GM20000 (cell line): ENCODE data around the gene SLC6A19.

ENCODE experiments used
- DNase-seq: peaks from one replicate; pipeline ENCODE4 v3.0.0; 2012; ENCODE audit warnings: low spot score
- TF ChIP-seq, protein P1 (sequence below): IDR thresholded peaks from 2 replicates; pipeline ENCODE4 v1.5.1; 2012; ENCODE audit warnings: mild to moderate bottlenecking, control low read depth; ENCODE audit errors: extremely low read depth, missing control alignments

Gene SLC6A19

GRCh38 chr5:1274471-1274870, 73.1 kb downstream of the SLC6A19 start:
- TF ChIP-seq, protein P1, sequence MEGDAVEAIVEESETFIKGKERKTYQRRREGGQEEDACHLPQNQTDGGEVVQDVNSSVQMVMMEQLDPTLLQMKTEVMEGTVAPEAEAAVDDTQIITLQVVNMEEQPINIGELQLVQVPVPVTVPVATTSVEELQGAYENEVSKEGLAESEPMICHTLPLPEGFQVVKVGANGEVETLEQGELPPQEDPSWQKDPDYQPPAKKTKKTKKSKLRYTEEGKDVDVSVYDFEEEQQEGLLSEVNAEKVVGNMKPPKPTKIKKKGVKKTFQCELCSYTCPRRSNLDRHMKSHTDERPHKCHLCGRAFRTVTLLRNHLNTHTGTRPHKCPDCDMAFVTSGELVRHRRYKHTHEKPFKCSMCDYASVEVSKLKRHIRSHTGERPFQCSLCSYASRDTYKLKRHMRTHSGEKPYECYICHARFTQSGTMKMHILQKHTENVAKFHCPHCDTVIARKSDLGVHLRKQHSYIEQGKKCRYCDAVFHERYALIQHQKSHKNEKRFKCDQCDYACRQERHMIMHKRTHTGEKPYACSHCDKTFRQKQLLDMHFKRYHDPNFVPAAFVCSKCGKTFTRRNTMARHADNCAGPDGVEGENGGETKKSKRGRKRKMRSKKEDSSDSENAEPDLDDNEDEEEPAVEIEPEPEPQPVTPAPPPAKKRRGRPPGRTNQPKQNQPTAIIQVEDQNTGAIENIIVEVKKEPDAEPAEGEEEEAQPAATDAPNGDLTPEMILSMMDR: no peak
- DNase-seq: no peak
